Left ventricle myocardium superior (tissue), 1 donor: ENCODE measurements around the gene LMX1B. TPM values are rescaled to one million over a fixed set of nuclear protein-coding genes. Genes with fewer than 3 reads are reported as not detected.

Experiments used
- ATAC-seq: fragments of 200-7000 bp; cut with Tn5 transposase; one replicate; pipeline ENCODE4 v1.9.1; 2020; ENCODE audit warnings: mild to moderate bottlenecking, moderate library complexity
- DNase-seq: peaks from one replicate; pipeline ENCODE4 v3.0.0-alpha.2; 2020
- intact Hi-C: fragments of 100-400 bp; cut with micrococcal nuclease; formaldehyde crosslinking; loops from one replicate; pipeline ENCODE4 v1.11.0; 2022
- total RNA-seq: library from RNA; stranded (reverse); fragmentation: NEBNext Ultra II Directional; extraction: Animal tissue kit (Norgen Biotek cat#: 25700); gene quantifications from one replicate; pipeline ENCODE4 v1.2.1, GENCODE V29; 2021
- donor health status: DM: no; HTN: yes; CAD: no; lungs with severe emphysema.

LMX1B gene
- total RNA-seq, 1 donor from 2014 or later, result 0.74 TPM

GRCh38 chr9:126669108-126669507 lies 55.4 kb downstream of the LMX1B start:
- ATAC-seq (no peak), DNase-seq (no peak)
- intact Hi-C loops, result no loop called here

DNA sequence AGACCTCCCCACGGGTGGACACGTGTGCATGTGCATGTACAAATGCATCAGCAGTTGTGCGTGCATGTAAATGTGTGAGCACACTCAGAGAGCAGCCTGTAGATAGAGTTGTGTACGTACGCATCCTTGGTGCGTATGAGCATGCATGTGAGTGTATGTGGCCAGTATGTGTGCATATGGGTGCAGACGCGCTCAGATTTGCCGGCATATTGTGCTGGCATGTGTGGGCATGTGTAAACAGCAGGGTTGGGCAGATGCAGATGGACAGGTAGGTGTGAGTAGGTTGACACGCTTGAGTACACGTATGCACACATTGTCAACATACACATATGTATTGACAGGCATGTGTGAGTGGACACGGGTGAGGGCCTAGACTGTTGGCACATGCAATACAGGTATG lies 56.5 kb downstream of the LMX1B start:
- no peak for ATAC-seq
- DNase-seq, result no peak
- intact Hi-C loops, result no loop called here

DNA sequence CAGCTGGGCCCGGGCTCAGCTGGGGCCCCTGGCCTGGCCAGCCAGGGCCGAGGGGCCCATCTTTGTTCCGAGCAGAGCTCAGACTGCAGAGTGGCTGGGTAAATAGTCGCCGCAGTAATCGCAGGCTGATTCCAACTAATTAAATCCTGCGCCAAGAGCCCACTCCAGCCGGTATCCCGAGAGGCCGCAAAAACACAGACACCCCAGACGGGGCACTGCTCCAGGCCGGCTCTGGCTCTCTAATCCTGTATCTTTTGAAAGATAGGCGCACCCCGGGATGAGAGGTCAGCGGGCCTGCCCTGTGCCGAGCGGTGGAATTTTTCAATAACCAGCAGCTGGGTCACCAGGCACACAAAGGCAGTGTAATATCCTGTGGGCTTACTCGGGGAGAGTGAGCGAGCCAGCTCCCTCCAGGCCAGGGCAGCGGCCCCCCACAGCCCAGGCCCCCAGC lies 57.7 kb downstream of the LMX1B start:
- ATAC-seq, result peak; percentile 77
- DNase-seq, result peak; percentile 73
- intact Hi-C loops, result no loop called here

DNA sequence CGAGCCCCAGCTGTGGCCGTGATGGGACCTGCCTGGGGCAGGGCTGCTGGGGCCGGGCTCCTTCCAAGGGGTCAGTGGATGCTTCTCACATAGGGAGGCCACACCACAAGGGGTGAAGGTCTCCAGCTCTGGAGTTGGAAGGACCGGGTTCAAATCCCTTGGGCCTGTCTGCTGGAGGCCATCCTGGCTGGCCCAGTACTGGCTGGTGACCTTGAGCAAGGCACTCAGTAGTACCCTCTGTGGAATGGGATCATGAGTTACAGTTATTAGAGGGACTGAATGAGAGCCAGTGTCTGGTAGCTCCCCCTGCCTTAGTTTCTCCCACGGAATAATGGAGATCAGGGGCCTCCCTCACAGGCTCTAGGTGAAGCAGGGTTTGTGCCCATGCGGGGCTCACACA lies 58.3 kb downstream of the LMX1B start:
- intact Hi-C loops, result no loop called here
- DNase-seq, result no peak
- no peak for ATAC-seq

DNA sequence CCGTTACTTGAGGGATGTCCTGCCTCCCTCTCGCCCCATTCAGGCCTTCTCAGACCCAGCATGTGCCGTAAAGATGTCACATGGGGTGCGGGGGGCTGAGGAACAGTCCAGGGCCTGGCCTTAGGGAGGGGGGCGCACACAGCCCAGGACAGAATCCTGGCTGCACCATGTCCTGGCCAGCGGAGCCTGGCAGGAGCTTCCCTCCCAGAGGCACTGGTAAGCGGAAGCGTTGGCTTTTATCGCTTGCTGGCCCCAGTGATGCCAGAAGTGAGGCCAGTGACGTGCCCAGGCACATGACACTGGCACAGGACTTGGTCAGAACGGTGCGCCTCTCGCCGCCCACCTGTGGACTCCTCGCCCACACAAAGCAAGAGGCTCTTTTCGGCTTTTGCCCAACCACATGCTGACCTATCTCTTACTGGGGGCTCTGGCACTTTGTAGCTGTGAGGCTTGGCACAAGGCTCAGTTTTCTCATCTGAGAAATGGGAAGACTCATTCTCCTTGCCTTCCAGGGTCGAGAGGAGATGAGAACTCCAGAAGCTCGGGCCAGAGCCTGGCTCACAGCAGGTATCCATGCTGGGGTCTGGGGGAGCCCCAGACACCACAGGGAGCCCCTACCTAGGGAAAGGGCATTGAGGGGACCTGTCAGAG lies 59.0 kb downstream of the LMX1B start:
- DNase-seq (no peak), ATAC-seq (no peak)
- intact Hi-C loops, result no loop called here

DNA sequence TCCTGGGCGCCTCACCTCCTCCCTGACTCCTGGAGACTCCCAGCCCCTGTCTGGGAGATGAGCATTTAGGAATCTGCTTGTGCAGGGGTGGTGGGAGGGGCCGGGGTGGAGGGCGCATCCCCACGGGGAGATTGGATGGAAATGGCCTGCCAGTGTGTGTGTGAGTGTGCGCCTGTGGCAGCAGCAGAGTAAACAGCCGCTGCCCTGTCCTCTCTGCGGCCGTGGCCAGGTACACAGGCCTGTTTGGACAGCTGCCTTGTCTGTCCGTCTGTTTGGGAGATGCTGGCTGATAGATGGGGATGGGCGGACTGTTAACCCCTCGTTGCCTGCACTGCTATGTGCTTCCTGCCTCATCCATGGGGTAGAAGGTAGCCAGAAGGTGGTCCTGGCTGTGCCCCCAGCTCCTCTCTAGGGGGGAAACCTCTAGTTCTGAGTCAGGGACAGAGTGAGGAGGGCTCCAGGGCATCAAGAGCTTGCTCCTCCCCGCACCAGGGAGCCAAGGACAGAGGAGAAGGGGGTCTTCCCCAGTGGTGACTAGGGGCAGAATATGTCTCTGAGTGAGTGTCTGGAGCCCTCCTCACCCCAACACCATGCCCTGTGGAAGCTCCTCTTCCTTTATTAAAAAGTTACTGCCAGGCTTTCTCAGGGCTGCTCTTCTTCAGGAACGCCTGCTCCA lies 60.1 kb downstream of the LMX1B start:
- intact Hi-C loops, result no loop called here
- no peak for DNase-seq
- no peak for ATAC-seq

- intact Hi-C loops, result no loop called here
- ATAC-seq (no peak), DNase-seq (no peak)
Measured at GRCh38 chr9:126674365-126675146, 60.8 kb downstream of the LMX1B start.

DNA sequence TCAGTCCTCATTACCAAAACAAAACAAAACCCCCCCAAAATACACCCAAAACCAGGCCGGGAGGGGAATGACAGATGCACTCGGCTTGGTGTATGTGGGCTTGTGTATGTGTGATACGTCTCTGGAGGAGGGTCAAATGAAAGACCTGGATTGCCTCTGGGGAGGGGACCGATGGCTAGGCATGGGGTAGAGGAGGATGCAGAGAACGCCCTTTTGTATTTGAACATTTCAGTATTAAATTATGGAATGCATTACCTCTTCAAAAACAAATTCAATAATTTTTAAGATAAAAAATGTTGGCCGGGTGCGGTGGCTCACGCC lies 61.4 kb downstream of the LMX1B start:
- DNase-seq (no peak), ATAC-seq (no peak)

GRCh38 chr9:126676102-126676684 lies 62.5 kb downstream of the LMX1B start:
- intact Hi-C loops, result no loop called here
- ATAC-seq (no peak), DNase-seq (no peak)

More for the DNA sequence above, 61.4 kb downstream of the LMX1B start:
- intact Hi-C loops, result no loop called here

- DNase-seq (no peak), ATAC-seq (no peak)
- intact Hi-C loops, result no loop called here
Measured at GRCh38 chr9:126676685-126677143, 63.0 kb downstream of the LMX1B start.

GRCh38 chr9:126677188-126678084 lies 63.7 kb downstream of the LMX1B start:
- DNase-seq, result no peak
- ATAC-seq, result no peak
- intact Hi-C loops, result no loop called here

- no peak for ATAC-seq
- intact Hi-C loops, result no loop called here
- no peak for DNase-seq
Measured at GRCh38 chr9:126678989-126679388, 65.3 kb downstream of the LMX1B start.

GRCh38 chr9:126681336-126681735 lies 67.6 kb downstream of the LMX1B start:
- no peak for DNase-seq
- ATAC-seq, result no peak
- intact Hi-C loops, result no loop called here

- no peak for ATAC-seq
- no peak for DNase-seq
- intact Hi-C loops, result no loop called here
Measured at GRCh38 chr9:126682113-126682810, 68.5 kb downstream of the LMX1B start.

- DNase-seq (peak; percentile 72), ATAC-seq (peak; percentile 65)
- intact Hi-C loops, result no loop called here
Measured at GRCh38 chr9:126682928-126683697, 69.4 kb downstream of the LMX1B start.

- intact Hi-C loops, result no loop called here
- ATAC-seq (no peak), DNase-seq (no peak)
Measured at GRCh38 chr9:126683698-126684044, 69.9 kb downstream of the LMX1B start.

DNA sequence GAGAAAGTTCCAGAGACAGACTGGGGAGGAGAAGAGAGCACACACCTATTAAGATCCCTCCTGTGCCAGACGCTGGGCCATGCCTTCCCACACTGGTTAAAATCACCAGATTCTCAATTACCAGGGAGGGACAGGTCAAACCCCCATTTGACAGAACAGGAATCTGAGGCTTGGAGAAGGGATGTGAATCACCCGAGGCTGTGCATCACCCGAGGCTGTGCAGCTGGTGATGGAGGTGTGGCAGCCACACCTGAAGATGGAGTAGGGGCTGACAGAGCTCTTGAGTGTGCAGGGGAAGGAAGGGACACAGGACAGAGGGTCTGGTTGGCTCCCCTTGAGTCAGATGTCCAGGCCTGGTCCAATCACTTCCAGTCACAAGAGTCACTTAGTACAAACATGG lies 70.6 kb downstream of the LMX1B start:
- intact Hi-C loops, result no loop called here
- ATAC-seq, result no peak
- DNase-seq, result no peak

DNA sequence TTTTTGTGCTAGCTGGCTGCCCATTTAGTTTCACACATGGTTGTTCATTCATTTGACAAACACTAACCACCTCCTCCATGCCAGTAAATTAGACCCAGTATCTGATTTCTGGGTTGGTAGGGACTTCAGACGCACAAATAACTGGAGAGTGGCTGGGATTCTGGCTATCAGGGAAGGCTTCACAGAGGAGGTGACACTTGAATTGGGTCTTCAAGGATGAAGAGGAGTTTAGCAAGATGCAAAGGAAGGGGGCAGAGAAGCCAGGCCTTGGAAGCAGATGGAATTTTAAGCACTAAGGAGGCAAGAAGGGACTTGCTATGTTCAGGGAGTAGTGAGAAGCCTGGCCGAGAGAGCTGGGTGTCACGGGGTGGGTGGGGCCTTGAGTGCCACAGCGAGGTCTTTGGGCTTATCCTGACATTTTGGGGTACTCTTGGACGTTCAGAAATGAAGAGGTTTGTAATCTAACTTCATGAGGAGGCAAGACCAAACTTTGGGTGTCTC lies 71.3 kb downstream of the LMX1B start:
- DNase-seq, result no peak
- intact Hi-C loops, result no loop called here

More for the DNA sequence above, 71.3 kb downstream of the LMX1B start:
- no peak for ATAC-seq
